ENCODE results near the gene RCAN2. TPM values are rescaled to one million over a fixed set of nuclear protein-coding genes. Genes with fewer than 3 reads are reported as not detected.

Gene RCAN2
- total RNA-seq, 1 experiment from 2014 or later: not detected

- BruUV-seq (replicated peaks): no TSS peak
- Histone ChIP-seq H3K27me3 (replicated peaks; ENCODE audit: control insufficient read depth, insufficient read depth, low read length) (0 out of 2 replicates have a peak, but pooled peaks cover 1% of the 10 kb centered on the region), H3K4me1 (no peaks in the 10 kb centered on the region), H3K9me3 (no peaks in the 10 kb centered on the region), H3K4me3 (ENCODE audit: low read depth, low read length) (no peak overlapping the region), H3K36me3 (ENCODE audit: control insufficient read depth, insufficient read depth, low read length) (no peaks in the 10 kb centered on the region)
- TF ChIP-seq CTCF (IDR thresholded peaks at IDR 0.05; ENCODE audit: insufficient read depth in 1 of 2, low read depth in 1 of 2, low read length in 1 of 2, severe bottlenecking in 1 of 2, unreplicated experiment in 1 of 2): no peak
- ChIA-PET POLR2A (no interaction called here), CTCF (no interaction called here)
- DNase-seq: peak in 1 of 2 experiments; percentile 1
- no peak overlapping the region for H3K4me3 Mint-ChIP-seq (ENCODE audit: unreplicated experiment)
- H3K4me1 Mint-ChIP-seq (ENCODE audit: low read depth, unreplicated experiment): no peaks in the 10 kb centered on the region
- intact Hi-C loops (cut with micrococcal nuclease; ENCODE audit: unreplicated experiment): no loop called here
- no peaks in the 10 kb centered on the region for H3K9me3 Mint-ChIP-seq (ENCODE audit: unreplicated experiment)
- H3K27ac Mint-ChIP-seq (ENCODE audit: unreplicated experiment): no peak overlapping the region
- no peaks in the 10 kb centered on the region for H3K36me3 Mint-ChIP-seq (ENCODE audit: insufficient read depth, unreplicated experiment)
- peaks cover 3% of the 10 kb centered on the region for H3K27me3 Mint-ChIP-seq (ENCODE audit: insufficient read depth, unreplicated experiment)
Measured at GRCh38 chr6:46437671-46438221, 53.5 kb downstream of the RCAN2 start.

- no peaks in the 10 kb centered on the region for H3K36me3 ChIP-seq (ENCODE audit: control insufficient read depth, insufficient read depth, low read length)
- POLR2A ChIA-PET: no interaction called here
- H3K4me3 ChIP-seq (ENCODE audit: low read depth, low read length): no peak overlapping the region
- Mint-ChIP-seq H3K36me3 (ENCODE audit: insufficient read depth, unreplicated experiment) (no peaks in the 10 kb centered on the region), H3K27me3 (ENCODE audit: insufficient read depth, unreplicated experiment) (peaks cover 14% of the 10 kb centered on the region), H3K9me3 (ENCODE audit: unreplicated experiment) (no peaks in the 10 kb centered on the region), H3K4me1 (ENCODE audit: low read depth, unreplicated experiment) (no peaks in the 10 kb centered on the region), H3K4me3 (ENCODE audit: unreplicated experiment) (no peak overlapping the region), H3K27ac (ENCODE audit: unreplicated experiment) (no peak overlapping the region)
- DNase-seq: no peak
- H3K27me3 ChIP-seq (replicated peaks; ENCODE audit: control insufficient read depth, insufficient read depth, low read length): no peaks in the 10 kb centered on the region
- no peaks in the 10 kb centered on the region for H3K4me1 ChIP-seq
- no peak for TF ChIP-seq CTCF (IDR thresholded peaks at IDR 0.05; ENCODE audit: insufficient read depth in 1 of 2, low read depth in 1 of 2, low read length in 1 of 2, severe bottlenecking in 1 of 2, unreplicated experiment in 1 of 2)
- BruUV-seq (replicated peaks): no TSS peak
- H3K9me3 ChIP-seq: no peaks in the 10 kb centered on the region
- intact Hi-C loops (cut with micrococcal nuclease; ENCODE audit: unreplicated experiment): no loop called here
- CTCF ChIA-PET: no interaction called here
Measured at GRCh38 chr6:46422619-46423018, 68.6 kb downstream of the RCAN2 start.

GRCh38 chr6:46421939-46422338 is 69.3 kb downstream of the RCAN2 start:
- no peaks in the 10 kb centered on the region for H3K27me3 ChIP-seq (replicated peaks; ENCODE audit: control insufficient read depth, insufficient read depth, low read length)
- intact Hi-C loops (cut with micrococcal nuclease; ENCODE audit: unreplicated experiment): no loop called here
- ChIA-PET POLR2A (no interaction called here), CTCF (no interaction called here)
- no peak overlapping the region for H3K27ac Mint-ChIP-seq (ENCODE audit: unreplicated experiment)
- no peak for TF ChIP-seq CTCF (IDR thresholded peaks at IDR 0.05; ENCODE audit: insufficient read depth in 1 of 2, low read depth in 1 of 2, low read length in 1 of 2, severe bottlenecking in 1 of 2, unreplicated experiment in 1 of 2)
- H3K4me3 ChIP-seq (ENCODE audit: low read depth, low read length): no peak overlapping the region
- no peaks in the 10 kb centered on the region for H3K4me1 ChIP-seq
- H3K36me3 Mint-ChIP-seq (ENCODE audit: insufficient read depth, unreplicated experiment): no peaks in the 10 kb centered on the region
- no peaks in the 10 kb centered on the region for H3K36me3 ChIP-seq (ENCODE audit: control insufficient read depth, insufficient read depth, low read length)
- peaks cover 14% of the 10 kb centered on the region for H3K27me3 Mint-ChIP-seq (ENCODE audit: insufficient read depth, unreplicated experiment)
- H3K9me3 Mint-ChIP-seq (ENCODE audit: unreplicated experiment): no peaks in the 10 kb centered on the region
- H3K4me1 Mint-ChIP-seq (ENCODE audit: low read depth, unreplicated experiment): no peaks in the 10 kb centered on the region
- H3K9me3 ChIP-seq: no peaks in the 10 kb centered on the region
- BruUV-seq (replicated peaks): no TSS peak
- no peak overlapping the region for H3K4me3 Mint-ChIP-seq (ENCODE audit: unreplicated experiment)
- no peak for DNase-seq

All from Caco-2 (cell line).